Endometrium (tissue), 2 donors: ENCODE data around the gene CHML.

Experiments used
- FAIRE-seq: peaks from 2 replicates; lab custom pipeline; 2012; peaks lifted over from hg19 to GRCh38; lab: Jason Lieb, UNC
- donor health status: control.
- donor health status: control.

The CHML gene

GRCh38 chr1:241646201-241646600, 6.0 kb upstream of the CHML start:
- no peak for FAIRE-seq

- no peak for FAIRE-seq
Measured at GRCh38 chr1:241645199-241645598, 5.0 kb upstream of the CHML start.

- FAIRE-seq = no peak
Measured at GRCh38 chr1:241644259-241644658, 4.1 kb upstream of the CHML start.

- no peak for FAIRE-seq
Measured at GRCh38 chr1:241642593-241642944, 2.4 kb upstream of the CHML start.

- no peak for FAIRE-seq
Measured at GRCh38 chr1:241641773-241642592, 1.8 kb upstream of the CHML start.

GRCh38 chr1:241640867-241641622, 876 bp upstream of the CHML start:
- FAIRE-seq = no peak

- no peak for FAIRE-seq
Measured at GRCh38 chr1:241639623-241640148, 483 bp downstream of the CHML start.

- no peak for FAIRE-seq
Measured at GRCh38 chr1:241638909-241639622, 1.1 kb downstream of the CHML start.

- no peak for FAIRE-seq
Measured at GRCh38 chr1:241638099-241638682, 2.0 kb downstream of the CHML start.

- no peak for FAIRE-seq
Measured at GRCh38 chr1:241637604-241638003, 2.6 kb downstream of the CHML start.

GRCh38 chr1:241637046-241637590, 3.1 kb downstream of the CHML start:
- FAIRE-seq = no peak

- FAIRE-seq = no peak
Measured at GRCh38 chr1:241636291-241636690, 3.9 kb downstream of the CHML start.

GRCh38 chr1:241635556-241636152, 4.5 kb downstream of the CHML start:
- FAIRE-seq = no peak

- FAIRE-seq = no peak
Measured at GRCh38 chr1:241632987-241633386, 7.2 kb downstream of the CHML start.

- no peak for FAIRE-seq
Measured at GRCh38 chr1:241631674-241632073, 8.5 kb downstream of the CHML start.

GRCh38 chr1:241630899-241631298, 9.3 kb downstream of the CHML start:
- FAIRE-seq = peak; percentile 21

- FAIRE-seq = no peak
Measured at GRCh38 chr1:241630476-241630875, 9.7 kb downstream of the CHML start.

- no peak for FAIRE-seq
Measured at GRCh38 chr1:241630005-241630404, 10.2 kb downstream of the CHML start.

- FAIRE-seq = no peak
Measured at GRCh38 chr1:241627453-241628259, 12.5 kb downstream of the CHML start.

- FAIRE-seq = no peak
Measured at GRCh38 chr1:241624935-241625334, 15.2 kb downstream of the CHML start.

GRCh38 chr1:241622669-241623068, 17.5 kb downstream of the CHML start:
- no peak for FAIRE-seq
